Kidney (tissue), 14 donors: Measurements from ENCODE around the gene ERC2. TPM values are rescaled to one million over a fixed set of nuclear protein-coding genes. Genes with fewer than 3 reads are reported as not detected.

Source experiments
- DNase-seq, 5 donors: peaks; one replicate each; pipeline ENCODE4 v3.0.0-alpha.2; 2013 to 2020
- FAIRE-seq: peaks from 2 replicates; lab custom pipeline; 2012; peaks lifted over from hg19 to GRCh38; lab: Jason Lieb, UNC
- H3K27ac ChIP-seq, 2 donors: one replicate each; pipeline ENCODE4 v1.7.0; 2013; ENCODE audit warnings: low read depth in 2 of 2, low read length in 2 of 2, inconsistent platforms in 1 of 2
- H3K27me3 ChIP-seq: one replicate; pipeline ENCODE4 v1.7.1; 2013; ENCODE audit warnings: low read length, inconsistent platforms; ENCODE audit not compliant: control insufficient read depth, insufficient read depth
- H3K36me3 ChIP-seq, 3 donors: one replicate each; pipeline versions ENCODE4 v1.7.0 to v1.7.1; 2013; ENCODE audit warnings: low read length in 3 of 3, control low read depth in 1 of 3, inconsistent platforms in 1 of 3; ENCODE audit not compliant: insufficient read depth in 3 of 3, control insufficient read depth in 2 of 3
- H3K4me1 ChIP-seq, 3 donors: one replicate each; pipeline versions ENCODE4 v1.7.0 to v1.7.1; 2013; ENCODE audit warnings: low read length in 3 of 3, inconsistent platforms in 1 of 3, low read depth in 1 of 3; ENCODE audit not compliant: control insufficient read depth in 2 of 3, insufficient read depth in 2 of 3
- H3K4me3 ChIP-seq, 3 donors: one replicate each; pipeline versions ENCODE4 v1.7.0 to v1.8.1; 2013; ENCODE audit warnings: low read length in 3 of 3, control low read depth in 1 of 3, inconsistent platforms in 1 of 3
- H3K9ac ChIP-seq, 3 donors: one replicate each; pipeline versions ENCODE4 v1.7.0 to v1.7.1; 2013; ENCODE audit warnings: low read length in 3 of 3, control low read depth in 1 of 3, inconsistent platforms in 1 of 3
- H3K9me3 ChIP-seq, 3 donors: one replicate each; pipeline versions ENCODE4 v1.7.0 to v1.7.1; 2013; ENCODE audit warnings: low read length in 3 of 3, control low read depth in 1 of 3, inconsistent platforms in 1 of 3; ENCODE audit not compliant: control insufficient read depth in 2 of 3, insufficient read depth in 1 of 3
- intact Hi-C: fragments of 100-400 bp; cut with DNase I; formaldehyde crosslinking; loops from one replicate; pipeline ENCODE4 v1.11.1; 2022
- polyA plus RNA-seq: library from polyadenylated mRNA; stranded (reverse); fragments of 350-450 nt; fragmentation: Illumina TruSeq; extraction: RNeasy Lipid Tissue Mini Kit (QIAGEN cat#74804); gene quantifications from one replicate; pipeline ENCODE4 v1.2.3, GENCODE V29; 2014; ENCODE audit warnings: low read depth, low replicate concordance; ENCODE audit not compliant: insufficient read depth
- total RNA-seq: library from RNA; stranded (reverse); fragmentation: NEBNext Ultra II Directional; extraction: Animal tissue kit (Norgen Biotek cat#: 25700); gene quantifications from one replicate; pipeline ENCODE4 v1.2.1, GENCODE V29; 2021
- TF ChIP-seq, protein P1 (sequence below): IDR thresholded peaks from 3 replicates; pipeline ENCODE4 v1.5.1; 2012; ENCODE audit warnings: mild to moderate bottlenecking, moderate library complexity, borderline replicate concordance; ENCODE audit not compliant: insufficient read depth; ENCODE audit errors: extremely low read depth
- donor health status: control.
- donor health status: control.
- donor health status: control.
- donor health status: control.
- donor health status: control.
- donor health status: DM: yes; HTN: yes; CAD: no.
- donor health status: Normal renal cell carcinoma (clear cell type).

Gene ERC2
- total and polyA plus RNA-seq, 2 donors from 2014 or later: 0.92 to 3.8 TPM

DNA sequence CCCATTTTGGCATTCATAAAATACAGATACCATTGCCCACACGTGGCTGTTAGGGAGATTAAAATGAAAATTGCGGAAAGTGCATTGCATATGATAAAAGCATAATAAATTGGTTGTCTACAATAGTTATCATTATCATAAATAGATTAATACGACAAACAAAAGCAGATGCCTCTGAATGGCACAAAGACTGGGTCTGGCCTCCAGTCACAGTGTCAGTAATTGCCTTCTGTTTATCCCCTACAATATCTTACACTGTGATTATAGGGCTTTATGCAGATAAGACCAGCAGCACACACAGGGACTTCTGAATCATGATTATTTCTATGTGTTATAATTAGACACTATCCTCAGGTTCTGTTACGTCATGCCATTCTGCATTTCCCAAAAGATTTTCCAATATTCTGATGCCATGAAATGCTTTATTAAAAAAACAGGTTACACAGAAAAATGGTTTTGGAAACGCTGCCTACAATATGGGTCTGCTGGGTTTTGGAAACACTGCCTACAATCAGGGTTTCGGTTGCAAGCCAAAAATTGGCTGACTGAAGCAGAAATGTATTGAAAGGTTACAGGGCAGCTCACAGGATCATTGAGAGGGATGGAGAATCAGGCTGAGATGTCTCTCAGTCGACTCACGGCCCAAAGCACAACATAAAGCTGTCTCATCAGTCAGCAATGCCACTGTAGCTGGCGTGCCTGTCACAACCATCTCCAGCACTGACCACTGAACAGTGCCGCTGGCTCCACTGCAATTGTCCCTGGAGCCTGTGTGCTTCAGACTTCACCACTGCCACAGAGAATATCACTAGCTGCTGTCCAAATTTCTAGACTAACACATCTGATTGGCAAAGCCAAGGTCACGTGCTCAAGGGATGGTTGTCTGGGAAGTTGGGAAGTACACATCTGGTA, 248.1 kb downstream of the ERC2 start:
- Histone ChIP-seq H3K9ac (no peak overlapping the region), H3K36me3 (no peaks in the 10 kb centered on the region), H3K9me3 (no peaks in the 10 kb centered on the region), H3K27ac (no peak overlapping the region), H3K4me3 (no peak overlapping the region), H3K27me3 (no peaks in the 10 kb centered on the region), H3K4me1 (no peaks in the 10 kb centered on the region)
- intact Hi-C loops: no loop called here
- FAIRE-seq (no peak), DNase-seq (no peak)
- TF ChIP-seq, protein P1, sequence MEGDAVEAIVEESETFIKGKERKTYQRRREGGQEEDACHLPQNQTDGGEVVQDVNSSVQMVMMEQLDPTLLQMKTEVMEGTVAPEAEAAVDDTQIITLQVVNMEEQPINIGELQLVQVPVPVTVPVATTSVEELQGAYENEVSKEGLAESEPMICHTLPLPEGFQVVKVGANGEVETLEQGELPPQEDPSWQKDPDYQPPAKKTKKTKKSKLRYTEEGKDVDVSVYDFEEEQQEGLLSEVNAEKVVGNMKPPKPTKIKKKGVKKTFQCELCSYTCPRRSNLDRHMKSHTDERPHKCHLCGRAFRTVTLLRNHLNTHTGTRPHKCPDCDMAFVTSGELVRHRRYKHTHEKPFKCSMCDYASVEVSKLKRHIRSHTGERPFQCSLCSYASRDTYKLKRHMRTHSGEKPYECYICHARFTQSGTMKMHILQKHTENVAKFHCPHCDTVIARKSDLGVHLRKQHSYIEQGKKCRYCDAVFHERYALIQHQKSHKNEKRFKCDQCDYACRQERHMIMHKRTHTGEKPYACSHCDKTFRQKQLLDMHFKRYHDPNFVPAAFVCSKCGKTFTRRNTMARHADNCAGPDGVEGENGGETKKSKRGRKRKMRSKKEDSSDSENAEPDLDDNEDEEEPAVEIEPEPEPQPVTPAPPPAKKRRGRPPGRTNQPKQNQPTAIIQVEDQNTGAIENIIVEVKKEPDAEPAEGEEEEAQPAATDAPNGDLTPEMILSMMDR: no peak

DNA sequence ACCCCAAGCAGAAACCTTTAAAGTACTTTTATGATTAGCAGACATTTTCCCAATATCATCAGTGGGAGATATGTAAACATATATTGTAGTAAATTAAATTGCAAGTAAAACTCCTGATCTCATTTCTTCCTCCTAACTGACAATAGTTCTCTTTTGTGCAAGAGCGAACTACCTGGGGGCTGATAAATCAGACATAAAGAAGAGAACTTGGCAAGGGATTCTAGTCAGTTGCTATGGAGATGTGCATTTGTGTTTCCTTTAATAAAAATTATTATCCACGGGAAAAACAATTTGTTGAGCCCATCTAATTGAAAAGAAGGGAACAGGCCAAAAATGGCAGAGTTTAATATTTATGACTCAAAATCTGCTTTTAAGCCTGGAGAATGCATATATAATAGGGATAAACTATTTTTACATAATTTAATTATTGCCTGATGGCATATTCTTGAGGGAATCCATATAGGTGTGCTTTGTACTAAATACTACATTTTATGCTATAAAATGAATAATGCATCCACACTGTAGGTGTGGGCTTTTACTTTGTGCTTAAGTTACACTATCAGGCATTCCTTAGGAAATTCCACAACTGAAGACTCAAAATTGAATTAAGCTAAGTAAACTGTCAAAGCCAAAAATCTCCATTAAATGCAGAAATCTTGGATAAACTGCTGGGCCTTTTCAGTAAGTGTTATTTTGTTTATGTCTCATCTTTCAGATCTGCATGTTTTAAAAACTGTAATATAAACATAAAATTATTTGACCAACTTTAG, 258.1 kb downstream of the ERC2 start:
- TF ChIP-seq, protein P1: no peak
- intact Hi-C loops: no loop called here
- no peak overlapping the region for H3K4me3 ChIP-seq
- H3K27ac ChIP-seq: no peak overlapping the region
- no peaks in the 10 kb centered on the region for H3K9me3 ChIP-seq
- no peak overlapping the region for H3K9ac ChIP-seq
- H3K4me1 ChIP-seq: no peaks in the 10 kb centered on the region
- H3K36me3 ChIP-seq: no peaks in the 10 kb centered on the region
- no peak for FAIRE-seq
- no peak for DNase-seq
- H3K27me3 ChIP-seq: no peaks in the 10 kb centered on the region

DNA sequence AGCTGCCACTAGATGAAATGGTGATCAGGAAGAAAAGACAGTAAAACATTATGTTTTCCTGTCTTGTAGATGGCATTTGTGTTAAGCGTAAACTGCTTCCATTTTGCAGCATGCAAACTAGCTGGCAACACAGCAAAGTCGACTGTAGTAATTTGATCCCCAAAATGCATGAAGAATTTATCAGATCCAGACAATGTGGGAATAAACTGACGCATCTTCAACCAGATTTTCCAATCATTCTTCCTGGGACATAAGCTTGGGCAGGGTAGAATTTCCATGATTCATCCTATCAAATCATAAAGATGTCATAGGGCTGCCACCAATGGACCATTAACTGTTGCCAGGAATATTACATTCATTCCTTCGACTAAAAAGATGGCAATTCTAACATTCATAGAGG, 260.3 kb downstream of the ERC2 start:
- no peaks in the 10 kb centered on the region for H3K9me3 ChIP-seq
- no peak for DNase-seq
- no peaks in the 10 kb centered on the region for H3K27me3 ChIP-seq
- H3K27ac ChIP-seq: no peak overlapping the region
- no peak overlapping the region for H3K4me3 ChIP-seq
- H3K9ac ChIP-seq: no peak overlapping the region
- FAIRE-seq: no peak
- H3K4me1 ChIP-seq: no peaks in the 10 kb centered on the region
- TF ChIP-seq, protein P1: no peak
- intact Hi-C loops: no loop called here
- no peaks in the 10 kb centered on the region for H3K36me3 ChIP-seq
